ENCODE data around the gene FUOM. TPM values are rescaled to one million over a fixed set of nuclear protein-coding genes. Genes with fewer than 3 reads are reported as not detected.

The FUOM gene
- total RNA-seq (17.5 TPM), polyA plus RNA-seq (ENCODE audit: insufficient read depth, low read depth, low replicate concordance) (118 TPM)
- long read RNA-seq, donor 1, partial matches to known transcripts = 0 of 8 reads
- long read RNA-seq, donor 1, other reads (novel, unspliced or antisense) = 0 of 8 reads
- long read RNA-seq, donor 2, transcript FUOM-201 (6 exons, 709 nt) = major isoform, 7 of 11 reads
- long read RNA-seq, donor 2, partial matches to known transcripts = 0 of 11 reads
- long read RNA-seq, donor 2, other reads (novel, unspliced or antisense) = 0 of 11 reads
- long read RNA-seq, donor 3, transcript FUOM-201 (6 exons, 709 nt) = major isoform, 9 of 14 reads
- long read RNA-seq, donor 3, partial matches to known transcripts = 0 of 14 reads
- long read RNA-seq, donor 3, other reads (novel, unspliced or antisense) = 0 of 14 reads
- long read RNA-seq, donor 4, partial matches to known transcripts = 0 of 7 reads
- long read RNA-seq, donor 4, other reads (novel, unspliced or antisense) = 0 of 7 reads
- long read RNA-seq, donor 5 = 0 reads
- long read RNA-seq, donor 6, transcript FUOM-201 (6 exons, 709 nt) = major isoform, 17 of 22 reads
- long read RNA-seq, donor 6, partial matches to known transcripts = 0 of 22 reads
- long read RNA-seq, donor 6, other reads (novel, unspliced or antisense) = 0 of 22 reads
- long read RNA-seq, donor 7, transcript FUOM-201 (6 exons, 709 nt) = major isoform, 7 of 12 reads
- long read RNA-seq, donor 7, partial matches to known transcripts = 3 of 12 reads
- long read RNA-seq, donor 7, other reads (novel, unspliced or antisense) = 1 of 12 reads
- long read RNA-seq, donor 8, partial matches to known transcripts = 0 of 6 reads
- long read RNA-seq, donor 8, other reads (novel, unspliced or antisense) = 0 of 6 reads
- long read RNA-seq, donor 9, transcript FUOM-201 (6 exons, 709 nt) = major isoform, 5 of 6 reads
- long read RNA-seq, donor 9, partial matches to known transcripts = 0 of 6 reads
- long read RNA-seq, donor 9, other reads (novel, unspliced or antisense) = 0 of 6 reads
- long read RNA-seq, donor 10, transcript FUOM-201 (6 exons, 709 nt) = major isoform, 8 of 9 reads
- long read RNA-seq, donor 10, partial matches to known transcripts = 0 of 9 reads
- long read RNA-seq, donor 10, other reads (novel, unspliced or antisense) = 0 of 9 reads

- no peak for FAIRE-seq
- peak within 1 kb of the TSS in 1 of 2 donors; percentile 52 for H3K27ac ChIP-seq (ENCODE audit: low read depth in 2 of 2, low read length in 2 of 2)
- H3K27me3 ChIP-seq (ENCODE audit: control insufficient read depth, insufficient read depth, low read length) = no peaks in the 10 kb centered on the region
- H3K4me3 ChIP-seq (ENCODE audit: low read length in 3 of 3) = peak within 1 kb of the TSS; percentile 16 to 54 (median 42)
- H3K9ac ChIP-seq (ENCODE audit: low read length in 3 of 3) = peak within 1 kb of the TSS in 1 of 3 donors; percentile 40
- no peaks in the 10 kb centered on the region for H3K9me3 ChIP-seq (ENCODE audit: control insufficient read depth in 2 of 3, insufficient read depth in 1 of 3, low read length in 3 of 3)
- TF ChIP-seq CTCF (IDR thresholded peaks at IDR 0.05; ENCODE audit: borderline replicate concordance, extremely low read depth, insufficient read depth) = no peak
- intact Hi-C loops (cut with DNase I) = no loop called here
- peak in 4 of 5 donors; percentile 88 to 94 (median 92) for DNase-seq
- H3K4me1 ChIP-seq (ENCODE audit: control insufficient read depth in 2 of 3, insufficient read depth in 2 of 3, low read depth in 1 of 3, low read length in 3 of 3) = peaks cover 0 to 11% (median 0%) of the 10 kb centered on the region in 3 donors
- no peaks in the 10 kb centered on the region for H3K36me3 ChIP-seq (ENCODE audit: control insufficient read depth in 2 of 3, insufficient read depth in 3 of 3, low read length in 3 of 3)
Observed at GRCh38 chr10:133357285-133358161, at the start of gene FUOM. Gene FUOM, minus strand, starts transcription at chr10:133358019. Its CDS starts 12 bp downstream, at chr10:133358007.

- H3K9ac ChIP-seq (ENCODE audit: low read length in 3 of 3) = no peak overlapping the region
- H3K27ac ChIP-seq (ENCODE audit: low read depth in 2 of 2, low read length in 2 of 2) = no peak overlapping the region
- H3K27me3 ChIP-seq (ENCODE audit: control insufficient read depth, insufficient read depth, low read length) = no peaks in the 10 kb centered on the region
- intact Hi-C loops (cut with DNase I) = no loop called here
- peaks cover 12 to 22% (median 21%) of the 10 kb centered on the region in 3 donors for H3K36me3 ChIP-seq (ENCODE audit: control insufficient read depth in 2 of 3, insufficient read depth in 3 of 3, low read length in 3 of 3)
- peaks cover 0 to 4% (median 0%) of the 10 kb centered on the region in 3 donors for H3K9me3 ChIP-seq (ENCODE audit: control insufficient read depth in 2 of 3, insufficient read depth in 1 of 3, low read length in 3 of 3)
- DNase-seq = no peak
- no peak for TF ChIP-seq CTCF (IDR thresholded peaks at IDR 0.05; ENCODE audit: borderline replicate concordance, extremely low read depth, insufficient read depth)
- H3K4me1 ChIP-seq (ENCODE audit: control insufficient read depth in 2 of 3, insufficient read depth in 2 of 3, low read depth in 1 of 3, low read length in 3 of 3) = no peaks in the 10 kb centered on the region
- no peak for FAIRE-seq
- H3K4me3 ChIP-seq (ENCODE audit: low read length in 3 of 3) = no peak overlapping the region
Observed at GRCh38 chr10:133405844-133406527, 48.2 kb upstream of the FUOM start.

GRCh38 chr10:133405272-133405671, 47.5 kb upstream of the FUOM start:
- DNase-seq (no peak), FAIRE-seq (no peak)
- H3K27me3 ChIP-seq (ENCODE audit: control insufficient read depth, insufficient read depth, low read length) = no peaks in the 10 kb centered on the region
- intact Hi-C loops (cut with DNase I) = no loop called here
- no peak overlapping the region for H3K27ac ChIP-seq (ENCODE audit: low read depth in 2 of 2, low read length in 2 of 2)
- no peaks in the 10 kb centered on the region for H3K4me1 ChIP-seq (ENCODE audit: control insufficient read depth in 2 of 3, insufficient read depth in 2 of 3, low read depth in 1 of 3, low read length in 3 of 3)
- H3K36me3 ChIP-seq (ENCODE audit: control insufficient read depth in 2 of 3, insufficient read depth in 3 of 3, low read length in 3 of 3) = peaks cover 12 to 25% (median 20%) of the 10 kb centered on the region in 3 donors
- H3K4me3 ChIP-seq (ENCODE audit: low read length in 3 of 3) = no peak overlapping the region
- peaks cover 0 to 3% (median 0%) of the 10 kb centered on the region in 3 donors for H3K9me3 ChIP-seq (ENCODE audit: control insufficient read depth in 2 of 3, insufficient read depth in 1 of 3, low read length in 3 of 3)
- no peak for TF ChIP-seq CTCF (IDR thresholded peaks at IDR 0.05; ENCODE audit: borderline replicate concordance, extremely low read depth, insufficient read depth)
- no peak overlapping the region for H3K9ac ChIP-seq (ENCODE audit: low read length in 3 of 3)
